Fibroblast of mammary gland (primary cell): ENCODE results near the gene ATOH8.

ENCODE experiments used
- DNase-seq: peaks from one replicate; pipeline ENCODE4 v3.0.0-alpha.2; 2010; ENCODE audit warnings: low read depth
- H3K4me3 ChIP-seq: 2 replicates; pipeline ENCODE4 v1.5.1; 2011; ENCODE audit warnings: low read depth, mild to moderate bottlenecking, low read length, moderate library complexity; ENCODE audit not compliant: control insufficient read depth
- TF ChIP-seq, protein P1 (sequence below): conservative IDR thresholded peaks from 2 replicates; pipeline ENCODE4 v1.5.1; 2011; ENCODE audit warnings: low read depth, low read length, inconsistent platforms; ENCODE audit not compliant: control insufficient read depth, insufficient read depth

ATOH8 gene

DNA sequence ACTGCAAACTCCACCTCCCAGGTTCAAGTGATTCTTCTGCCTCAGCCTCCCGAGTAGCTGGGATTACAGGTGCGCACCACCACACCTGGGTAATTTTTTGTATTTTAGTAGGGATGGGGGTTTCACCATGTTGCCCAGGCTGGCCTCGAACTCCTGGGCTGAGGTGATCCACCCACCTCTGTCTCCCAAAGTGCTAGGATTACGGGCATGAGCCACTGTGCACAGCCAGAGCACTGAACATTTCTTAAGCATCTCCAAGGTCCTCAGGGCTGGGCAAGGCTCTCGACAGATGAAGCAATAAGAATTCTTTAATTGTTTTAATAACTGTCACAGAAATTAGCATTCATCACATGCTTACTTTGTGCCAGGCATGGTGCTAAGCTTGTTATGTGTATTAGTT, 4.1 kb downstream of the ATOH8 start:
- TF ChIP-seq, protein P1, sequence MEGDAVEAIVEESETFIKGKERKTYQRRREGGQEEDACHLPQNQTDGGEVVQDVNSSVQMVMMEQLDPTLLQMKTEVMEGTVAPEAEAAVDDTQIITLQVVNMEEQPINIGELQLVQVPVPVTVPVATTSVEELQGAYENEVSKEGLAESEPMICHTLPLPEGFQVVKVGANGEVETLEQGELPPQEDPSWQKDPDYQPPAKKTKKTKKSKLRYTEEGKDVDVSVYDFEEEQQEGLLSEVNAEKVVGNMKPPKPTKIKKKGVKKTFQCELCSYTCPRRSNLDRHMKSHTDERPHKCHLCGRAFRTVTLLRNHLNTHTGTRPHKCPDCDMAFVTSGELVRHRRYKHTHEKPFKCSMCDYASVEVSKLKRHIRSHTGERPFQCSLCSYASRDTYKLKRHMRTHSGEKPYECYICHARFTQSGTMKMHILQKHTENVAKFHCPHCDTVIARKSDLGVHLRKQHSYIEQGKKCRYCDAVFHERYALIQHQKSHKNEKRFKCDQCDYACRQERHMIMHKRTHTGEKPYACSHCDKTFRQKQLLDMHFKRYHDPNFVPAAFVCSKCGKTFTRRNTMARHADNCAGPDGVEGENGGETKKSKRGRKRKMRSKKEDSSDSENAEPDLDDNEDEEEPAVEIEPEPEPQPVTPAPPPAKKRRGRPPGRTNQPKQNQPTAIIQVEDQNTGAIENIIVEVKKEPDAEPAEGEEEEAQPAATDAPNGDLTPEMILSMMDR, result no peak
- DNase-seq, result no peak
- no peak overlapping the region for H3K4me3 ChIP-seq

DNA sequence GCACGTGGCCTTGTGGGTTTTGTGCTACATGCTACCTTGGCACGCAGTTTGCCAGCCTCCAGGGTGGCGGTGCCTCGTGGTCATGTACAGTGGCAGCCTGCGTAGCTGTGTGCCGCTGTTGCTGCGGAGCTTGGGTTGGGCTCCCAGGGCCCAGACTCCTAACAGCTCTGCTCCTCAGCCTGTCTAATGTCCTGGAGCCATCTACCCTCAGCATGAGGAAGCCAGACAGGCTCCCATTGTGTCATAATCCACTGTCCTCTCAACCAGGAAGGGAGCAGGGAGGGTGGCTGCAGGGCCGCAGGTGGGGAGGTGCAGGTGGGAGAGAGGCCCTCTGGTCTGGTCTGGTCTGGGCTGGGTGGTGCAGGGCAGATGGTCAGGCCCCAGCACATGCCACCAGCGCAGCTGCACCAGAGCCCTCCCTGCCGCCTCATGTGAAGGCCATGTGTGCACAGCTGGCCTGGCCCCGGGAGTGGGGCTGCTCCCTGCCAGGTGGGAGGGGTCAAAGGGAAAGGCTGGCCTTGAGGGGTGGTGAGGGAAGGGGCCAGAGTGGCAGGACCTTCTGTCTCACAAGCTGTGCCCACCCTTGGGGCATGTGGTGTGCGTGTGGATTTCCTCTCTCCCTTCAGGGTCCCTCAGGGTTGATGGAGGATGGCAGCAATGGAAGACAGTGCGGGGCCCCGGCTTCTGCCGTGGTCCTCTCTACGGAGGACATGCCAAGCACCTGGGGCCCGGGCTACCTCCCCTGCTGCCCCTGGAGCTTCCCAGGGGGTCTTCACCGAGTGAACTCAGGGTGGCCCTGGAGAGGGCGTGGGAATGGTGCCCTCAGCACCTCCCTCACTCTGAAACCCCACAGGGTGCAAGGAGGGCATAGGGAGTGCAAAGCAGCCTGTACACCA, 4.8 kb downstream of the ATOH8 start:
- DNase-seq, result no peak
- TF ChIP-seq, protein P1, result no peak
- H3K4me3 ChIP-seq, result no peak overlapping the region

DNA sequence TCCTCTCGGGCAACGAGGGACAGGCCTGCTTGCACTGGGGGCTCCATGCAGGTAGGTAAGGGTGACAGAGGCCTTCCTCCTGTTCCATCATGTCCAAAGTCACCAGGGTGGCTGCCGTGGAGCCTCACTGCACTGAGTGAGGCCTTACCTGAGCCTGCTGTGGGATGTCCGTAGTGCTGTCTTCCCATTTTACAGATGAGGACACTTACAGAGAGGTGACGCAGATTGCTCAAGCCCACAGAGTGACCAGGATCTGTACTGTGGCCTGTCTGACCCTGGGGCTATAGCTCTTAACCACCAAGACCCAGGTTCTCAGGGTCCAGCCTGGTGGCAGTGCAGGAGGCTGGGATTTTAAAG, 5.4 kb downstream of the ATOH8 start:
- no peak for DNase-seq
- no peak overlapping the region for H3K4me3 ChIP-seq
- TF ChIP-seq, protein P1, result no peak

DNA sequence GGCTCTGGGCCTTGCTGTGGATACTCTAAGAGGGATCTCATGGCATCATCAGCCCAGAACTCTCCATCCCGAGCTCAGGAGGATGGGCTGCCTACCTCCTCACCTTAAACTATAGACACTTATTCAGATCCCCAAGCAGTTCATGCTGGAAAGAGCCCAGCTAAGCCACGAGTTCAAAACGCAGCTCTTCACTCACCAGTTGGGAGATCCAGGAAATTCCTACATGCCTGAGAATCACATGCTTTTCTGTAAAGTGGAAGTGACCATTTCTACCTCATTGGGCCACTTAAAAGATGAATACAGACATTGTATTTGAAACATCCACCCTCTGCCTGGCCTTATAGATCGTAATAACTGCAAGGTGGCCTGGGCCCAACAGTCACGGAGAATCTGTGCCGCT, 6.6 kb downstream of the ATOH8 start:
- TF ChIP-seq, protein P1, result no peak
- no peak for DNase-seq
- no peak overlapping the region for H3K4me3 ChIP-seq

DNA sequence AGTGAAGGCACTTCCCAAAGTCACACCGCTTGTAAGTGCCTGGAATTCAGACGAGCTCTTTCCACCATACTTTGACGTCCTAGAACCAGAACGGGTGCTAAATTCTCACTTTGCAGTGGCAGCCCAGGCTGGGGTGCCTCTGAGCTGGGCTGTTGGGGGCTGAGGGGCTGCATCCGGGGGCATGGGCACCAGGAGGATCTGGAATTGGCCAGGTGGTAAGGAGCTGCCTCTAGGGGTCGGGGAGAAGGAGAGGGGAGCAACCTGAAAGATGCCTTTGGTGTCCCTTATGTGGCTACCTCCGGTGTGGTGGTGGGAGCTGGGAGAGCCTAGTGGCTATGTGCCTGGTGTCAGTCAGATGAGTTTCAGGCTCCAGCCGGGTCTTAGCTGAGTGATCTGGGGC, 7.1 kb downstream of the ATOH8 start:
- DNase-seq, result no peak
- TF ChIP-seq, protein P1, result no peak
- no peak overlapping the region for H3K4me3 ChIP-seq

DNA sequence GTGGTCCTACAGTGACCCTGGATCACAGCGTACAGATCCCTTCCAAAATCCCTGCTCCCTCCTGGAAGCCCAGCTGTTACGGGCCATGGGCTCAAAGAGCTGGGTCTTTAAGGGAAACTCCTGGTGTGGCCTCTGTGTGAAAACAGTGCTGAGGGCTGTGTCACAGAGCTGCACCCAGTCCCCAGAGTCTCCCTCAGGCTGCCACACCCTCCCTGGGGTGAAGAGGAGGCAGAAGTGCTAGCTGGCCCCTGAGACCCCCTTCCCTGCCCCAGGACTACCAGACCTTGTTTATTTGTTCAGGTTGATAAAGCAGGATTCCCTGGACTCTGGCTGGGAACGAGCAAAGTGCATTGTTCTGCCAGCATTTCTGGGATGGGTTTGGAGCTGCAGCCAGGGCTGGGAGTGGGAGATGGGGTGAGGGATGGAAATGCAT, 7.7 kb downstream of the ATOH8 start:
- no peak for DNase-seq
- no peak overlapping the region for H3K4me3 ChIP-seq
- TF ChIP-seq, protein P1, result no peak

DNA sequence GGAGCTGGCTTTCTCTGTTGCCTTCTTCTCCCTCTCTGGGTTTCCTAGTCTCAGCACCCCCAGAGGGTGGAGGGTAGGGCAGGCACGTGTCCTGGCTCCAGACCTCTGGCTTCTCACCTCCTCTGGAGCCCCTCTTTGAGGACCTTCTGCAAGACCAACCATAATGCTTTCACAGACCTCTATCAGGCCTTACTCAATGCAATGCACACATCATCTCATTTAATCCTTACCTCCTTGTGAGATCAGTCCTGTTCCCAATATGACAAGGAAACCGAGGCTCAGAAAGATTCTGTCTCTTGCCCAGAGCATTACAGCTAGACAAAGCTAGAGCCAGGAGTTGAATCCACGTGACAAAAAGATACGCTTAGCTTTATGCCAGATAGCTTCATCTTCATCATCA, 8.2 kb downstream of the ATOH8 start:
- no peak for DNase-seq
- TF ChIP-seq, protein P1, result no peak
- H3K4me3 ChIP-seq, result no peak overlapping the region
